Pancreas (tissue), 10 donors: Measurements from ENCODE around the gene KRT4. TPM values are rescaled to one million over a fixed set of nuclear protein-coding genes. Genes with fewer than 3 reads are reported as not detected.
A peak's percentile ranks its signal among the peaks of the same experiment; 100 is the strongest.

Source experiments
- ATAC-seq, 4 donors: fragments of 200-7000 bp; cut with Tn5 transposase; one replicate each; pipeline versions ENCODE4 v1.8.0 to v1.9.1; 2020; ENCODE audit warnings: mild to moderate bottlenecking in 4 of 4, moderate library complexity in 4 of 4
- DNase-seq, 6 donors: peaks; one replicate each; pipeline ENCODE4 v3.0.0-alpha.2; 2020
- FAIRE-seq: peaks from 2 replicates; lab custom pipeline; 2012; peaks lifted over from hg19 to GRCh38; lab: Jason Lieb, UNC
- H3K27ac ChIP-seq, 4 donors: fragments of 200-600 bp; sonication (generic); 1 replicate in 3 of 4; 2 replicates in 1 of 4; pipeline versions ENCODE4 v1.5.0 to v1.8.0; 2020
- H3K27me3 ChIP-seq, 4 donors: fragments of 200-600 bp; one replicate each; pipeline ENCODE4 v1.8.0; 2021
- H3K36me3 ChIP-seq, 3 donors: fragments of 200-600 bp; sonication (generic) in 1 of 3; one replicate each; pipeline versions ENCODE4 v1.5.0 to v1.8.0; 2020 to 2021
- H3K4me1 ChIP-seq, 3 donors: fragments of 200-600 bp; one replicate each; pipeline ENCODE4 v1.8.0; 2021
- H3K4me3 ChIP-seq, 4 donors: fragments of 200-600 bp; sonication (generic) in 2 of 4; one replicate each; pipeline versions ENCODE4 v1.5.0 to v1.8.0; 2020 to 2021
- H3K9me3 ChIP-seq, 4 donors: fragments of 200-600 bp; one replicate each; pipeline ENCODE4 v1.8.0; 2021
- WGBS, 2 donors: extraction: QIAGEN DNeasy Blood & Tissue Kit; methylation state at CpG; one replicate each; pipeline ENCODE4 v1.1.7; 2013; 5-methylcytosine and 5-hydroxymethylcytosine counted together
- intact Hi-C, 3 donors: fragments of 100-400 bp; cut with DNase I; formaldehyde crosslinking; loops; one replicate each; pipeline versions ENCODE4 v1.11.1 to v1.14.2; 2022
- polyA plus RNA-seq, 2 donors: library from polyadenylated mRNA; stranded (reverse); fragments of 200-250 nt; gene quantifications; one replicate each; pipeline ENCODE4 v1.2.3, GENCODE V29; 2013
- total RNA-seq, 6 donors: library from RNA; stranded (reverse); fragmentation: NEBNext Ultra II Directional in 4 of 6; extraction: Animal tissue kit (Norgen Biotek cat#: 25700) in 4 of 6; gene quantifications; one replicate each; pipeline versions ENCODE4 v1.2.1 to v1.2.4, GENCODE V29; 2021 to 2023
- TF ChIP-seq, protein P1 (sequence below), 4 donors: fragments of 200-600 bp; sonication (generic) in 3 of 4; IDR thresholded peaks; one replicate each; pipeline versions ENCODE4 v1.5.0 to v1.8.0; 2021; ENCODE audit warnings: antibody characterized with exemption in 4 of 4
- donor health status: healthy with polysubstance abuse.
- donor health status: DM: no; HTN: no; CAD: no; lungs with moderate emphysema.
- donor health status: DM: no; HTN: no; CAD: no.
- donor health status: control.
- donor health status: control.
- donor health status: Bipolar disorder and iron deficiency.
- donor health status: DM: yes; HTN: yes; CAD: no.
- donor health status: DM: no; HTN: no; CAD: no.
- donor health status: DM: no; HTN: no; CAD: no.
- donor health status: DM: yes; HTN: yes; CAD: no.

KRT4 gene
- total and polyA plus RNA-seq, 8 donors: 0.09 to 1.9 (median 0.26) TPM; not detected in 1

DNA sequence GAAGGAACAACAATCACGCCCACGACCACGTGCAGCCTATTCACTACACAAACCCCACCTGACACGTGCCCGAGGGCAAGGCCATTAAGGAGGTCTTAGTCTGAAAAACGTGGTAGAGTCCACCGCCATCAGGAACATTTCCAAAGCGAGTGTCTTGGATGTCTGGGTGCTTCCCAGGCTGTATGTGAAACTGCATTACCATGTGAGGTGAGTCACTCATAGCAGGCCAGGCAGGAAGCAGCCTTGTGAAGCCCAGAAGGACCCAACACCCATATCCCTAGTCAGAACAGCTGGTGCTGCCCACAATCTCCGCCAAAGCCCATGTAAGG lies 23.5 kb upstream of the KRT4 start:
- Histone ChIP-seq H3K36me3 (no peaks in the 10 kb centered on the region), H3K4me3 (no peak overlapping the region), H3K4me1 (no peaks in the 10 kb centered on the region), H3K27ac (no peak overlapping the region), H3K27me3 (no peaks in the 10 kb centered on the region), H3K9me3 (no peaks in the 10 kb centered on the region)
- DNase-seq (no peak), ATAC-seq (peak in 2 of 4 donors; percentile 35 to 42), FAIRE-seq (no peak)
- 59 to 67% methylated on average over 9 of the region's 9 CpGs for WGBS, 2 donors
- intact Hi-C loops: no loop called here
- TF ChIP-seq, protein P1, sequence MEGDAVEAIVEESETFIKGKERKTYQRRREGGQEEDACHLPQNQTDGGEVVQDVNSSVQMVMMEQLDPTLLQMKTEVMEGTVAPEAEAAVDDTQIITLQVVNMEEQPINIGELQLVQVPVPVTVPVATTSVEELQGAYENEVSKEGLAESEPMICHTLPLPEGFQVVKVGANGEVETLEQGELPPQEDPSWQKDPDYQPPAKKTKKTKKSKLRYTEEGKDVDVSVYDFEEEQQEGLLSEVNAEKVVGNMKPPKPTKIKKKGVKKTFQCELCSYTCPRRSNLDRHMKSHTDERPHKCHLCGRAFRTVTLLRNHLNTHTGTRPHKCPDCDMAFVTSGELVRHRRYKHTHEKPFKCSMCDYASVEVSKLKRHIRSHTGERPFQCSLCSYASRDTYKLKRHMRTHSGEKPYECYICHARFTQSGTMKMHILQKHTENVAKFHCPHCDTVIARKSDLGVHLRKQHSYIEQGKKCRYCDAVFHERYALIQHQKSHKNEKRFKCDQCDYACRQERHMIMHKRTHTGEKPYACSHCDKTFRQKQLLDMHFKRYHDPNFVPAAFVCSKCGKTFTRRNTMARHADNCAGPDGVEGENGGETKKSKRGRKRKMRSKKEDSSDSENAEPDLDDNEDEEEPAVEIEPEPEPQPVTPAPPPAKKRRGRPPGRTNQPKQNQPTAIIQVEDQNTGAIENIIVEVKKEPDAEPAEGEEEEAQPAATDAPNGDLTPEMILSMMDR (IDR thresholded peaks at IDR 0.05): no peak

DNA sequence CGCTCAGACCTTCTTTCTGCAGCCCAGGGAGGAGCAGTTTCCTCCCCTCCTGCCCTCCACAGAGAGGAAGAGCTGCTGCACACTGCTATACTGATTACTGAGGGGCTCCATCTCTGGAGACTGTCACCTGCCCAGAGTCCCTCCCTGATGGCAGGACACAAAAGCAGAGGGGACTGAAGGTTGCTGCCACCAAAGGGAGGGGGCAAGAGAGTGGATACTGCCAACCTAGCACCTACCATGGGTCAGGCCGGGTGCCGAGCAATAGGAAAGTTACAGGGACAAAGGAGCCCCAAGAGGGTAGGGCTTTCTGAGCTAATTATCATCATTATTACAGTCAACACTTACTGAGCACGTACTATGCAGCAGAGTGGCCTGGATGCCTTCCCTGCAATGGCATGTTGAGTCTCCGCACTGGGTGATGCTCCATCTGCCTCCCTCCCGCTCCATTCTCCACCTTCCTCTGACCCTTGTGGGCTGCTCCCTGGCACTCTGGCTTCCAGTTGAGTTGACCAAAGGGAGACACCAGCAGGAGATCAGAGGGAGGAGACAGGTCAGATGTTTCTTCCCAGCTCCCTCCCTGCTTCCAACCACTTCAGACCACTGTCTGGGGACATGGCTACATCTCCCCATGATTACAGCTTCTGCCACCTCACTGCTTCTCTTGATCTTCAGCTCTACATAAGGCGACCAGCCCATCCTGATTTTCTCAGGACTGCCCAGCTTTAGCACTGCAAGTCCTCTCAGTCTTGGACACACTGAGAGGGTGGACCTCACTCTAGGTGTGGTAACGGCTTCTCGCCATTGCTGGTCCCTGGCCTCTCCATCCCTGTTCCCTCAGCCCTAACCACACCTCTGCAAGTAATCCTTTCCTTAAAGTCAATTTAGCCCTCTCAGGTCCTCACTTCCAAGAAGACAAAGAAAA lies 22.8 kb upstream of the KRT4 start:
- intact Hi-C loops: no loop called here
- TF ChIP-seq, protein P1 (IDR thresholded peaks at IDR 0.05): no peak
- ATAC-seq (no peak), DNase-seq (no peak), FAIRE-seq (no peak)
- Histone ChIP-seq H3K4me3 (no peak overlapping the region), H3K27ac (no peak overlapping the region), H3K9me3 (no peaks in the 10 kb centered on the region), H3K4me1 (no peaks in the 10 kb centered on the region), H3K27me3 (no peaks in the 10 kb centered on the region), H3K36me3 (no peaks in the 10 kb centered on the region)
- WGBS, 2 donors: 82 to 85% methylated on average over 9 of the region's 9 CpGs

GRCh38 chr12:52836042-52836466 lies 22.1 kb upstream of the KRT4 start:
- WGBS, 2 donors: 73 to 82% methylated on average over 7 of the region's 7 CpGs
- no peak for DNase-seq
- no peak for FAIRE-seq
- Histone ChIP-seq H3K4me1 (no peaks in the 10 kb centered on the region), H3K4me3 (no peak overlapping the region), H3K27me3 (no peaks in the 10 kb centered on the region), H3K9me3 (no peaks in the 10 kb centered on the region), H3K36me3 (no peaks in the 10 kb centered on the region), H3K27ac (no peak overlapping the region)
- ATAC-seq: no peak
- intact Hi-C loops: no loop called here
- TF ChIP-seq, protein P1 (IDR thresholded peaks at IDR 0.05): no peak

DNA sequence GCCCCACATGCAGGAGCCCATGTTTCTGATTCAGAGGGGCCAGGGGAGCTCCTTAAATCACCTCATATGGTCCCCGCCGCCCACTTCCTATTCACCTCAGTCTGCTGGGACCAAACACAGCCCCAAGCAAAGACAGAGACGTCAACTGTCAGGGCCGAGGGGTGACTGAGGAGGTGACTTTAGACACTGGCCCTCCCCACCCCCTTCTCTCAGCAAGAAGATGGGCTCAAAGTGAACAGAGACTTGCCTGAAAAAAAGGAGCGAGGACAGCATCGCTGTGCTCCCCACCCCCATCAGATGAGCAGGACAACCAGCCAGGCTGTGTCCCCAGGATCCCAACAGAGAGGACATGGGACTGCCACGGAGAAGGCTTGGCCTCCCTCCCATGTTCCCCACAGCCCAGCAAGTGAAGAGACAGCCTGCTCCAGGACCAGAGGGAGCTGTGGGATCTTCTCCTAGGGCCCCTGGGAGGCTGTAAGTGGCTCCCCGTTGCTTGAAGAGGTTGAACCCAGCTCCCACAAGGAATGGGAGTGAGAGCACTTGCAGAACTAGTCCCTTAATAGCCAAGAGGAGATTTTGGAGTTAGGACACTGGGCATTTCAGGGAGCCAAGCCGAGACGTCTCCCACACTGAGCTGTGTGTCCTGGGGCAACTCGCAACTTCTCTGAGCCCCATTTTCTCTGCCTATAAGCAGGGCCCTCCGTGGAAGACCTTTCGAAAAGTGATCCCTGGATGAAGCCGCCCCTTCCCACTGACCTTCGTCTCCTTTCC lies 21.5 kb upstream of the KRT4 start:
- TF ChIP-seq, protein P1 (IDR thresholded peaks at IDR 0.05): no peak
- no peak for DNase-seq
- Histone ChIP-seq H3K36me3 (no peaks in the 10 kb centered on the region), H3K4me3 (no peak overlapping the region), H3K27me3 (no peaks in the 10 kb centered on the region), H3K4me1 (no peaks in the 10 kb centered on the region), H3K27ac (no peak overlapping the region), H3K9me3 (no peaks in the 10 kb centered on the region)
- intact Hi-C loops: no loop called here
- no peak for FAIRE-seq
- whole genome bisulfite sequencing, 2 donors: 72 to 81% methylated on average over 15 of the region's 15 CpGs
- no peak for ATAC-seq

DNA sequence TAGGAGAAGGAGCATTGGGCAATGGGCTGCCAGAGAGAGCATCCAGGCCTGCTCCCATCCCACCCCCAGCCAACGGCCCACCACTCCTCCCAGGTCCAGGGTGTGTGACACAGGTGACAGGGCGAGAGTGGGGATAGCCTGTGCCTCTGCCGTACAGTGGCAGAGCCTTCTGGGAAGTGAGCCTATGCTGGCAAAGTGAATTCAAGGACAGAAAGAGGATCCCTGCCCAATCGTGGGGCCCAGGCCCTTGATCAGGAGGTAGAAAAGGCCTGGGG lies 20.7 kb upstream of the KRT4 start:
- ATAC-seq (no peak), DNase-seq (no peak), FAIRE-seq (no peak)
- TF ChIP-seq, protein P1 (IDR thresholded peaks at IDR 0.05): no peak
- no peaks in the 10 kb centered on the region for H3K9me3 ChIP-seq
- H3K27me3 ChIP-seq: no peaks in the 10 kb centered on the region
- H3K4me1 ChIP-seq: no peaks in the 10 kb centered on the region
- whole genome bisulfite sequencing, 2 donors: 53 to 62% methylated on average over 4 of the region's 4 CpGs
- no peak overlapping the region for H3K4me3 ChIP-seq
- intact Hi-C loops: no loop called here
- no peak overlapping the region for H3K27ac ChIP-seq
- no peaks in the 10 kb centered on the region for H3K36me3 ChIP-seq
